Right kidney (tissue), 1 donor: ENCODE results near the gene ALDH3B1.

ENCODE experiments used
- DNase-seq: peaks from one replicate; pipeline ENCODE4 v3.0.0-alpha.2; 2016

Gene ALDH3B1

DNA sequence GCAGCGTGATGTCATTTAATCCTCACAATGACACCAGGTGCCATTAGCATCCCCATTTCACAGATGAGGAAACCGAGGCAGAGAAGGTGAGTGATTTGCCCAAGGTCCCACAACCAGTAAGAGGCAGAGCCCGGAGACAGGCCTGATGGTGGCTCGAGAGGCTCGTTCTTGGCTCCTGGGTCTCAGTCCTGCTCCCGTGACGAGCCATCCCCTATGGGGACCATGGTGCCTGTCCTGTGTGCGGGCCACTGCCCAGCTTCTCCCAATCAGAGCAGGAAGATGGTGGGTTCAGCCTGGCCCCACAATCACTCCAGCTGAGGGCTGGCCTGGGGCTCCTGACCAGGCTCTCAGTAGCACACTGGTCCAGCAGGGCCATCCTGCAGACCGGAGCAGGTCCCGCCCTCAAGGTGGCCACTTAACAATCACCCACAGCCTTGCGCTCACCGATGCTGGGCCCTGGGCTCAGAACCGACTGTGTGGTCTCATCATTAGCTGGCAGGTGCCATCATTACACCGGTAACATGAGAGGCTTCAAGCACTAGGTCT is 3.6 kb downstream of the ALDH3B1 start:
- no peak for DNase-seq

DNA sequence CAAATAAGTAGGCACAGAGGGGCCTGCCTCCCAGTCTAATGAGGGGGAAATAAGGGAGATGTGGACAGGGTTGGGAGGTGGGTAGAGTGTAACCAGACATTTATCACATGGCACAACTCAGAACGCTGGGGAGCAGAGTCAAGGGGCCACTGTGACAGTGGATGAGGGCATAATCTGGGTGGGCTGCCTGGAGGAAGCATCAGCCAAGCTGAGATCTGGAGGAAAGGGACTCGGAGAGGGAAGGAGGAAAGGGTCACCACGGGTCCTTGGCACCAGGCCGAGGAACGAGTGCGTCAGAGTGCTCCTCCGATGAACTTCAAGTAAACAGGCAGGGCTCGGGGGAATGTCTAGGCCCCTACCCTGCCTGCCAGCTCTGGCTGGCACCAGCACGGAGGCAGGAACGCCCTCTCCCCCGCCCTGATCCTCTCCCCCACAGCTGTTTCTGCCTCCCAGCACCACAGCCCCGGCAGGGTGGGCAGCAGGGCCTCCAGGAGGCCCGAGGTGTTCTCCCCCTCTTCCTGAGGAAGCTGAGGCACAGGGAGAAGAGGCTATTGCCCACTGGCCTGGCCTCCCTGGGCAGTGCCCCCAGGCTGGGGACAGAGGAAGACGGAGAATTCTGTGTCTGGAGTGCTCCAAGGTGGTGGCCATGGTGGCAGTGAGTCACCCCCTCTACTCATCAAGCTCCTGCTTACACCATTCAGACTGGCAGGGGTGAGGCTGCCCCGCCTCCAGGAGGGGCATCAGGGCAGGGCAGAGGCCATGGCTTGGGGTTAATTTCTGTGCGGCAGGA is 4.2 kb downstream of the ALDH3B1 start:
- DNase-seq, result no peak

DNA sequence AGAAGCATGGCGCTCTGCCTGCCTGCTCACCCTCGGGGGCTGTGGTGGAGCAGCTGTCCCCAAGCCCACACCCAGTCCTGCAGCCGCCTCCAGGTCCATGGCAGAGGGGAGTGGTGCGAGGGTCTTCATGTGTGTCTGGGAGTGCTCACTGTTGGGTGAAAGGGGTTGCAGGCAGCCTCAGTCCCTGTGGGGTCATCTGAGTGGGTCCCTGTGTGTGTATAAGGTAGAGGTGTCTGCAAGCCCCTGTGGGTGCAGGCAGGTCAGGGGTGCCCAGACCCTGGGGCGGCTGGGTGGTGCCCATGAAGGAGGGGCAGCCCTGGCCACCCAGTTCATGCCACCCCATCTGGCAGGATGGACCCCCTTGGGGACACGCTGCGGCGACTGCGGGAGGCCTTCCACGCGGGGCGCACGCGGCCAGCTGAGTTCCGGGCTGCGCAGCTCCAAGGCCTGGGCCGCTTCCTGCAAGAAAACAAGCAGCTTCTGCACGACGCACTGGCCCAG is 4.9 kb downstream of the ALDH3B1 start:
- no peak for DNase-seq

DNA sequence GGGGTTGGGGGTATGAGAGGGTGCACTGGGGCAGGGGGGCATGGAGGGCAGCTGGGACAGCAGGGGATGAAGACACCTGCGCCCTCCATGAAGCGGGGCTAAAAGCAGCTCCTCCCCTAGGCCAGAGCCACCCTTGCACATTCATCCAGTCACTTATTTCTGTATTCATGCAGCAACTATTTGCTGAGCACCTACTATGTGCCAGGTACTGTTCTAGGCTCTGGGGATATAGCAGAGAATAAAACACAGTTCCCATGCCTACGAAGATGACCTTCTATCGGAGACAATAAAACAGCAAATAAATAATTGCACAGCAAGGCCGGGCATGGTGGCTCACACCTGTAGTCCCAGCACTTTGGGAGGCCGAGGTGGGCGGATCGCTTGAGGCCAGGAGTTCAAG is 5.3 kb downstream of the ALDH3B1 start:
- no peak for DNase-seq

DNA sequence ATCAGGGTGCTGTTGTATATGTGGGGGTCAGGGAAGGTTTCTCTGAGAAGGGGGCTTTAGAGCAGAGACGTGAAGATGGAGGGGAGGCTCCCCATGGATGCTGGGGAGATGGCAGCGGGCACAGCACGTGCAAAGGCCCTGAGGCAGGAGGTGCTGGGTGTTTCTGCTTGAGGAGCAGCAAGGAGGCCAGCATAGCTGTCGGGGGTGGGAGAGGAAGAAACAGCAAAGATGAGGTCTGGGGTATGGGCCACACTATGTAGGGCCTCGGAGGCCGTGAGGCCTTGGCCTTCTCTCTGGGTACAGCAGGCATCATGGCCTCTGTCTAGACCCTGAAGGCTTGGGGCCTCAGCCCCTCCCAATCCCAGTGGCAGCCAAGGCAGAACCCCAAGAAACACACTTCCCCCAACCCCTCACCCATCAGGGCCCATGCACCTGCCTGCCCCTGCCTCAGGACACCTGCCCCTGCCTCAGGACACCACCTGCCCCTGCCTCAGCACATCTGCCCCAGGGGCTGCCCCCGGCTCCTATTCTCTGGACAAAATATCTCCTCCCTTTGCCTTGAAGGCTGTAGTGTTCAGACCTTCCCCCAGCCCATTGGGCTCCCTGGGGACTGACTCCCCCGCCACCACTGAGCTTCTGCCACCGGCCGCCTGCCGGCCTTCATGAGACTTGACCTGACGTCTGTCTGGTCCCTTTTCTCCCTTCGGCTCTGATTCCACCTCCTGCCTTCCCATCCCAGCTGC is 6.2 kb downstream of the ALDH3B1 start:
- DNase-seq, result no peak

DNA sequence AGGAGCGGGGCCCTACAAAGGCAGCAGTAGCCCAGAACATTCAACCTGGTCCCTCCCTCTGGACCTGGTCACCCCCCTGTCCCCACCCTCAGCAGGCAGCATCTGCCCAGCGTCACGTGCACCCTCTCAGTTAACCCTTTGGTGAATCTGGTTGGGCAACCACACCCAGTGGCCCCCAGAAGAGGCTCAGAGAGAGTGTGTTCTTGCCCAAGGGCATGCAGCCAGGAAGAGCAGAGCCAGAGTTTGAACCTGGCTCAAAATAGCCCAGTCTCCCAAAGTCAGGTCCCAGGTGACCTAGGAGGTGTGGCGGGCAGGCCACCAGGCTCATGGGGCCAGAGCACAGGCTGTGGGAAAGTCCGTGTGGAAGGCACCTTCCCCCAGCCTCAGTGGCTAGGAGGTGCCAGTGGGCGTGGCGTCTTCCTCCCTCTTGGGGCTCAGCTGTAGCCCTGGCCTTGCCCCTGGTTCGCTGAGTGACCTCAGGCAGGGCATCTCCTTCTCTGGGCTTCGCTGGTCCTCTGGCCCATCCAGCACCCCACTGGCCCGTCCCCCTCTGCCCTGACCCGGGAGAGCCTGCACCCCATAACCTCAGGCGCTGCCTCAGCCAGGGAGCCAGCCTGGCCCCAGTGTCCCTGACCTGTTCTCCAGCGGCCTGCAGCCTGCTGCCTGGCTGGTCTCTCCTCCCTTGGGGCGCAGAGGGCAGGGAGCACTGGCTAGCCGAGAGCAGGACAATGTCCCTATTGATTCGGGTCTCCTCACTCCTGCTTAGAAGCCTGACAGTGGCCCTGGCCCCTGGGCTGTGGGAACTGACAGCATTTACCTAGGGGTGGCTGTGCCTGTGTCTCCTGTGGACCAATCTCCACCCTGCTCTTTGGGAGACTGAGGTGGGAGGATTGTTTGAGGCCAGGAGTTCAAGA is 7.0 kb downstream of the ALDH3B1 start:
- no peak for DNase-seq

DNA sequence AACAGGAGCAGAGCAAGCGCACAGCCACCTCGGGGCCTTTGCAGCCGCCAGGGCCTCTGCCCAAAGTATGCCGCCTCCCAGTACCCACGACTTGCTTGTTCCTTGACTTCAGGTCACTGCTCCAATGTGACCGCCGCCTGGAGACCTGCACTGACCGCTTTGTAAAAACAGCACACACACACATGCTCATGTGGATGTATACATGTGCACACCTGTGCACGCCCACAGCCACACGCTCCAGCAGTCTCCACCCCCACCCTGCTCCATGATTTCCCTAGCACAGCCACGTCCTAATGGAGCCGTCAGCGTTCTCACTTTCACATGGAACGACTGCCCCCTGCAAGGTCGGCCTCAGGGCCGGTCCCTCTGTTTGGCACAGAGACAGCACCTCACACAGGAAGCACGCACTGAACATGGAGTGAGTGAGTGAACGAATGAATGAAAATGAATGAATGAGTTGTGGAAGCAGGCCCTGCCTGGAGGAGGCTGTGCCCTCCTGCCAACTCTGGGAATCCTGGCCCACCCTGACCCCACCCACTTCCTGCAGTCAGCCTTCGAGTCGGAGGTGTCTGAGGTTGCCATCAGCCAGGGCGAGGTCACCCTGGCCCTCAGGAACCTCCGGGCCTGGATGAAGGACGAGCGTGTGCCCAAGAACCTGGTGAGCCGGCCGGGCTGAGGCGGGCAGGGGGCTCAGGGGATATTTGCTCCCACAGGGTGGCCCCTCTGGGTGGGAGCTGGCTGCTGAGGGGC is 8.0 kb downstream of the ALDH3B1 start:
- no peak for DNase-seq

DNA sequence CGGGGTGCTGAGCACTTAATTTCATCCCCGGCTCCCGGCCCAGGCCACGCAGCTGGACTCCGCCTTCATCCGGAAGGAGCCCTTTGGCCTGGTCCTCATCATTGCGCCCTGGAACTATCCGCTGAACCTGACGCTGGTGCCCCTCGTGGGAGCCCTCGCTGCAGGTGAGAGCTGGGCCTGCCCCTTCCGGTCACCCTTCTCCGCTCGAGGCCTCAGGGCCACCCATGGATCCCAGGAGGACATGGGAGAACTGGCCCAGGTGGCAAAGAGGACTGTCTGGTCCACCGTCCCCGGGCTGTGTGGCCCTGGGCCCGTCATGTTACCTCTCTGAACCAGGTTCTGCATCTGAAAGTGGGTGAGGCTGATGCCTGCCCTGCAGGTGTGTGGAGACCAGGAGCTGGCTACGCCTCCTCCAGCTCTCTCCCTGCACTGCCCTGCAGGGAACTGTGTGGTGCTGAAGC is 8.6 kb downstream of the ALDH3B1 start:
- no peak for DNase-seq

DNA sequence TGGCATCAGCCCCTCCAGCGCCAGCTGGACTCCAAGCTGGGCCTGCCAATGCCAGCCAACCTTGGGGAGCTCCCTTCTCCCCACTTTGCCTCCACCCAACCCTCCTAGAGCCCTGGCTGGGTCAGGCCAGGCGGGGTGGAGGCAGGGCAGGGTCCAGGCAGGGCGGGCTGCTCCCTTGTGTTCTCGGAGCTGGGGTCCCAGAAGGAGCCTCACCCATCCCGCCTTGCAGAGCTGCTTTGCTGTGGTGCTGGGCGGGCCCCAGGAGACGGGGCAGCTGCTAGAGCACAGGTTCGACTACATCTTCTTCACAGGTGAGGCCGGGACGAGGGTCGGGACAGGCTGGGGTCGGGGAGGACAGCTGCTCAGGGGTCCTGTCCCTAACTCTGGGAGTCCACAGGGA is 9.4 kb downstream of the ALDH3B1 start:
- DNase-seq, result no peak

DNA sequence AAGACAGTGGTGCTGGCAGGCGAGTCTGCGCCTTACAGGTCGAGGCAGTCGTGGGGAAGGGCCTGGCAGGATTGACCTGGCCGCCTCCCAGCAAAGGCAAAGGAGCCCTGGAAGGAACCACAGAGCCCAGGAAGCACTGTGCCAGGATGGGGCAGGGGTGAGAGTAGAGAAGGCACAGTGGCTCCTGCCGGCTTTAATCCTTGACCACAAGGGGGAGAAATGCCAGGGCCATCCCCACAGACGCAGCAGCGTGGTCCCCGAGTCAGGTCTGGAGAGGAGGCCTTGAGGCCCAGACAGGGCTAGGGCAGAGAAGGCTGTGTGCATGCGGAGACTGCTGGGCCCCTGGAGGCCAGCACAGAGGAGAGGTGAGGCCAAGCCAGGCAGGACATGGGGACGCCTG is 10.4 kb downstream of the ALDH3B1 start:
- no peak for DNase-seq

DNA sequence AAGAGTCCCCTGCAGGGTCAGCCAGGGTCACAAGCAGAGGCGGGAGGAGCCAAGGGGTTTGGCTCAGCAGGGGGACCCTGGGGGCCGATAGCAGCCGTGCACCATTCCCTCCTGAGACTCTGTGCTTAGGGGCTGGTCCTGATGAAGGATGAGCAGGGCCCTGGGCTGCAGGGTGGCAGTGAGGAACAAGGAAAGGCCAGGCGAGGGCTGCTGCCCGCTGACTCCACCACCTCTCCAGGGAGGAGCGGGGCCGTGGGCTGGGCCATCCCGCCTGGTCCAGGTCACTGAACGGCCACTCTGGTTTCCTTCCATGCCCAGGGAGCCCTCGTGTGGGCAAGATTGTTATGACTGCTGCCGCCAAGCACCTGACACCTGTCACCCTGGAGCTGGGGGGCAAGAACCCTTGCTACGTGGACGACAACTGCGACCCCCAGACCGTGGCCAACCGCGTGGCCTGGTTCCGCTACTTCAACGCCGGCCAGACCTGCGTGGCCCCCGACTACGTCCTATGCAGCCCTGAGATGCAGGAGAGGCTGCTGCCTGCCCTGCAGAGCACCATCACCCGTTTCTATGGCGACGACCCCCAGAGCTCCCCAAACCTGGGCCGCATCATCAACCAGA is 11.2 kb downstream of the ALDH3B1 start:
- no peak for DNase-seq

DNA sequence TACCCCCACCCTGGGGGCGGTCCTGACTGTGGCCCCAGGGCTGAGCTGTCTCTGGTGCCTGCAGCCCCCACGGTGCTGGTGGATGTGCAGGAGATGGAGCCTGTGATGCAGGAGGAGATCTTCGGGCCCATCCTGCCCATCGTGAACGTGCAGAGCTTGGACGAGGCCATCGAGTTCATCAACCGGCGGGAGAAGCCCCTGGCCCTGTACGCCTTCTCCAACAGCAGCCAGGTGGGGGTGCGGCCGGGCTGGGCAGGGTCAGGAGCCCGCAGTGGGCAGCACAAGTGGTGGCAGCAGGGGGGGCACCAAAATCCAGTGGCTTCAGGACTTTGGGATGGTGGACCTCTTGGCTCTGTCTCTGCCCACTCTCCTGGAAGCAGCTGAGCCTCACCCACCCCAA is 12.4 kb downstream of the ALDH3B1 start:
- DNase-seq, result no peak

DNA sequence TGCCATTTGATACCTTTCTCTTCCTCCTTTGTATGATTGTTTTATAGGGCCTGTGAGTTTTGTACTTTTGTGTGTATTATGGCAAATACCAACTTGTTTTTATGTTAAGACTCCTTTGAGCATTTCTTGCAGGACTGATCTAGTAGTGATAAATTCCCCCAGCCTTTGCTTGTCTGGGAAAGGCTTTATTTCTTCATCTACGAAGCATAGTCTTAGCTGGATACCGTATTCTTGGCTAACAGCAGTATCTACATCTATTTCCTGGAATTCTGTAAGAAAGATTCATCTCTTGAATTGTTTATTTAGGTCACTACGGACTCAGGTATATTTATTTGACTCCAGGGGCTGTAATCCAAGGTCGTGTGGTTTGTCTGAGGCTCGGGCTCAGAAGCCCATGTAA is 14.4 kb downstream of the ALDH3B1 start:
- no peak for DNase-seq

DNA sequence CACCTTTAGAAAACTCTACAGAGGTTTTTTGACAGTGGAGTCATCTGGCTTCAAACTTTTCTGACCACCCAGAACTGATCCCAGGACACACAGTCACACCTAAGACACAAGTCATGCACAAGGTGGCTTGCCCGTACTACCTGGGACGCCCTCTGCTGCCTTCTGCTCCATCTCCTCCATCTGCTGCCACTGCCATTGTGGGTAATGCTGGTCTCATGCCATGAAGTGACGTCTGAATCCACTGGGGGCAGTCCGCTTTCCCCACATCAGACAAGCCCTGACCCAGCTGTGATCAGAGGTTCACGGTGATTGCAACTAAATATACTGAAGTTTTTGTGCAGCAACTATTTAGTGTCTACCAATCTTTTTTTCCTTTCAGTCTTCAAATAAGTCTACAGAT is 14.9 kb downstream of the ALDH3B1 start:
- no peak for DNase-seq

DNA sequence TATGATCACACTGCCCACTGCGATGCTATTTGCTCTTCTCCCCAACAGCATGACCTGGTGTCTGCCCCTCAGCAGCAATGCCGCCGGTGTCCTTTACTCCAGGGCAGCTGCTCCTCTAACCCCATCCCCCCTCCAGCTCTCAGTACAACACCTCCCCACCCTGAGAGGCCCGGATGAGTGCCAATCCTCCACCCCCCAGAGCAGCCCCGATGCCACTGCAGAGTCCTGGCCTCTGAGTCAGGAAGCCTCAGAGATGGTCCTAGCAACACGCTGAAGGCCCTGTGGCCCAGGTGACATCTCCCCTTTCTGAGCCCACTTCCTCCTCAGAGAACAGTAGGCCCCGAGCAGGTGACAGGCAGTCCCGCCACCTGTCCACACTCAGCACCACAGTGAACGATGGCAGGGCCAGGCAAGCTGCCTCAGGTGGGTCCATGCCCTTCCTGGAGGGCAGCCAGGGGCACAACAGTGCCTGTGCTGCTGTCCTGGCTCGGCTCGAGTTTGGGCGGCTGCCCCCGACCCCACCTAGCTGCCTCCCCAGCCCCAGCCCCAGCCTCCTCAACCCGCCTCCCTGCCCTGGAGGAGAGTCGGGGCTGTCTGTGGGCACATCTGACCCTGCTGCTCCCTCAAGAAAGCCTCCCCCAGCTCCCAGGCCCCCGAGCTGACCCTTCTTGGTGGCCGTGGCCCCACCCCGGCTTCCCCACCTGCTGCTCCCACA is 16.4 kb downstream of the ALDH3B1 start:
- DNase-seq, result no peak

DNA sequence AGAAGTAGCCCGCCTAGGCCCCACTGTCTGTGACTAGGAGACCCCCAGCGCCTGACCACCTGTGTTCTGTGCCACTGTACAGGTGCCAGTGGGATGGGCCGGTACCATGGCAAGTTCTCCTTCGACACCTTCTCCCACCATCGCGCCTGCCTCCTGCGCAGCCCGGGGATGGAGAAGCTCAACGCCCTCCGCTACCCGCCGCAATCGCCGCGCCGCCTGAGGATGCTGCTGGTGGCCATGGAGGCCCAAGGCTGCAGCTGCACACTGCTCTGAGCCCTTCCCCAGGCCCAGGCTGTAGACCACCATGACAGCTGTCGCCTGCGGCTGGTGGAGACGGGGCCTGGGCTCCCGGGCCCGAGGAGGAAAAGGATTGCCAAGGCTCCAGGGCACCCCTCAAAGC is 17.5 kb downstream of the ALDH3B1 start:
- no peak for DNase-seq

DNA sequence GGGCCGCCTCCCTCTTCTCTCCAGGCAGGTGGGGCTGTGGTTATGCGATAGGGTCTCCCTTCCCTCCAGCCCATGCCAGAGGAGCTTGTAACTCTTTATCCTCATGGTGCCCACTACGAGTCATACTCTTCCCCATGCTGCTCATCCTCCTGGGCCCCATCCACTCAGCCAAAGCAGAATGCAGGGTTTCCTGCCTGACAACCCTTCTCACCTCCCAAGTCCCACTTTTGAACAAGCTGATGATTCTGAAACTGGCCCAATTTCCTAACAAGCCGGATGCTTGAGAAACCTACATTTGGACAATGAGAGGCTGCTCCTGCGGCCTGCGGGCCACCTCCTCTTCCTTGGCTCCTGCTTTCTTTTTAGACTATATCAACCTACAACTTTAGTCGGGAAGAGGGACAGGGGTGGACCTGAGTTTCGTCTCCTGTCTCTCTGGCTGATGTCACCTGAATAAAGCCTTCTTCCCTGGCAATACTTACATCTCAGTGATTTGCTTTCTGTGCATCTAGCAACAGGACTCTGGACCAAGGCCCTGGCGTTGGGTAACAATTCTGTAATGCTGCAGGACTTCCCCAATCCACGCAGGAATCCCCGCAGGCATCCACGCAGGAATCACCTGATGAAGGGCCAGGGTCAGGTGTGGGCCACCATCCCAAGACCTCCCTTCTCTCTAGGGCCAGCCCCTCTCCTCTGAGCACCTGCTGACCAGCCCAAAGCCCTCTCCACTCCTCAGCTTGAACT is 18.8 kb downstream of the ALDH3B1 start:
- DNase-seq, result no peak

DNA sequence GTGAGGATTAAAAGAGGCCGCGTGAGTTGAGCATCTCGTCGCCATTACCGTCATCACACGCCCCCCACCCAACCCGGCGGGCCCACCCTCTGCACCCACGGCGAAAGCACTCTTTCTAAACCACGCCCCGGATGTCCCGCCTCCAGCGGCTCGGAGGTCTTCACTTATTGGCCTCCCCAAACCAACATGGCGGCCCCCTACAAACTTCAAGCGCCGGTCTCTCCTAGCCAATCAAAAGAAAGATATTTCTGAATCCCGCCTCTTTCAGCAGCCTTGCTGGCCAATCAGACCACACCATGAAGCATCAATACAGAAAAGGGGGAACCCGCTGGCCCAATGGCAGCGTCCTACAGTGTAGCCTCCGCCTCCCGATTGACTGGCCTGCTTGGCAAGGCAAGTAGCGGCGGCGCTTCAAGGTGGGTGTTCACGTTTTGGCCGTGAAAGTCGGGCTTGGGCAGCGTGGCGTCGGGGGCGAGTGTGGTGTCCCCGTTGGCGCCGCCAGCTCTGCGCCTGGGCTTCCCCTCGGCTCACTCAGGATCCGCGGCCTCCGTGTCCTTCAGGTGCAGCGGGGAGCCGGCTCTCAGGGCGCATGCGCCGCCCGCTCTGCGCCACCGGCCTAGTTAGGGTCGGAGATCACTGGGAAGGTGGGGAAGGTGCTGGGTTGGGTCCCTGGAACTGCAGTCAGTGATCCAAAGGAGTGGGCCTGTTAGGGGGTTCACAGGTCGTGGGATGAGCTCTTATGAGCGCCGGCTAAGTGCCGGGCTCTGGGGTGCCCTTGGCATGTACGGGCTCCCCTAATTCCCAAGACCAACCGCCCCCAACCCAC is 20.4 kb downstream of the ALDH3B1 start, which contains the start of gene NDUFS8:
NDUFS8 (plus strand) TSS at position 364 of the 826 bp plus-strand sequence. CDS start 1,471 bp downstream, outside the sequence.
- DNase-seq, result peak; percentile 98

DNA sequence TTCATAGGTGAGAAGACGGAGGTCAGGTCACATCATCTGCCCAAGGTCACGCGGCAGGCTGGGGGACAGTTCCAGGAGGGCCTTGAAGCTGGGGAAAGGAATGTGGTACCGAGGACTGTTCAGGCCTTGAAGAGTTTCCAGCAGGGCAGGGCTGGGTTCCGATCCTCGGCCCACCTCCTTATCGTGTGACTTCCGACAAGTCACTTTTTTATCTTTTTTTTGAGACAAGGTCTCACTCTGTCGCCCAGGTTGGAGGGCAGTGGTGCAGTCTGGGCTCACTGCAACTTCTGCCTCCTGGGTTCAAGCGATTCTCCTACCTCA is 21.0 kb downstream of the ALDH3B1 start:
- no peak for DNase-seq
